ENCODE measurements around the gene ANKRD44. TPM values are rescaled to one million over a fixed set of nuclear protein-coding genes. Genes with fewer than 3 reads are reported as not detected.

Gene ANKRD44
- total RNA-seq, 1 donor: 29.2 TPM

DNA sequence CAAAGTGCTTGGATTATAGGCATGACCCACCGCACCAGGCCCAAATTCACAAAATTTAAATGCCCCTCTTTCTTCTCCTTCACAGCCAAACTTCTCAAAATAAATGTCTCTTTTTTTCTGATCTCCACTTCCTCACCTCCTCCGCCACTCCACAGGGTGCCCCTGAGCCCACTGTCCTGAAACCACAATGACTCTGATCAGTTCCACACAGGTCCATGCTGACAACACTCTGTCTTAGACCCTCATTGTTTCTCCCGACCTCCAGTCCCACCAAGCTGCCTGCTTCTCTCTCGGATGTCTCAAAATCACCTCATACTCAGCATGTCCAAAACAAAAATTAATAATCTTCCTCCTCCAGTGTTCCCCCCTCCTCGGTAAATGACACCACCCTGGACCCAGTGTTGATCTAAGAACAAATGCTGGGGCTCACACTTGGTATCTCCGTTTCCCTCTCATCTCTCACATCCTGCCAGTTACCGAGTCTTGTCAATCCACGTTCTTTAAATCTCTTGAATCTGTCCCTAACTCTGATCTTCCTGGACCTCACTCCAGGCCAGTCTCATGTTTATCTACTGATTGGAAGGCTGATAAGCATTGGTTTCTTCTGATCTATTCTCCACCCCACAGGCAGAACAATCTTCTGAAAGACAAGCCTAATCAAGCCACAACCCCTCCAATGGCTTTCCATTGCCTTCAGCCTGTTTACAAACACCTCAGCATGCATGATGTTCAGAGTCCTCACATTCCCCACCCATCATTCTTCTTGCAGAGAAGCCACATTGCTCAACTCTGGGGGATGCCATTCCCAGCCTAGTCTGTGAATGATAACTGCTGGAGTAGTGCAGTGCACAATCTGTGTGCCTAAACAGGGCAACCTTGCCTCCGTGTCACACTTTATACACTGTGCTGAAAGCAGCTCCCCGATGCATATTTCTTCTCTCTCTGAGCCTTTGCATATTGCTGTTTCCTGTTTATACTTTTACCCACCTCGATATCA is 12.4 kb upstream of the ANKRD44 start:
- DNase-seq (ENCODE audit: low read depth): no peak
- H3K4me3 ChIP-seq (ENCODE audit: low read depth, low read length): no peak overlapping the region
- TF ChIP-seq, protein P1, sequence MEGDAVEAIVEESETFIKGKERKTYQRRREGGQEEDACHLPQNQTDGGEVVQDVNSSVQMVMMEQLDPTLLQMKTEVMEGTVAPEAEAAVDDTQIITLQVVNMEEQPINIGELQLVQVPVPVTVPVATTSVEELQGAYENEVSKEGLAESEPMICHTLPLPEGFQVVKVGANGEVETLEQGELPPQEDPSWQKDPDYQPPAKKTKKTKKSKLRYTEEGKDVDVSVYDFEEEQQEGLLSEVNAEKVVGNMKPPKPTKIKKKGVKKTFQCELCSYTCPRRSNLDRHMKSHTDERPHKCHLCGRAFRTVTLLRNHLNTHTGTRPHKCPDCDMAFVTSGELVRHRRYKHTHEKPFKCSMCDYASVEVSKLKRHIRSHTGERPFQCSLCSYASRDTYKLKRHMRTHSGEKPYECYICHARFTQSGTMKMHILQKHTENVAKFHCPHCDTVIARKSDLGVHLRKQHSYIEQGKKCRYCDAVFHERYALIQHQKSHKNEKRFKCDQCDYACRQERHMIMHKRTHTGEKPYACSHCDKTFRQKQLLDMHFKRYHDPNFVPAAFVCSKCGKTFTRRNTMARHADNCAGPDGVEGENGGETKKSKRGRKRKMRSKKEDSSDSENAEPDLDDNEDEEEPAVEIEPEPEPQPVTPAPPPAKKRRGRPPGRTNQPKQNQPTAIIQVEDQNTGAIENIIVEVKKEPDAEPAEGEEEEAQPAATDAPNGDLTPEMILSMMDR (IDR thresholded peaks at IDR 0.05; ENCODE audit: insufficient read depth, low read length): no peak

- TF ChIP-seq, protein P1 (IDR thresholded peaks at IDR 0.05; ENCODE audit: insufficient read depth, low read length): no peak
- no peak overlapping the region for H3K4me3 ChIP-seq (ENCODE audit: low read depth, low read length)
- DNase-seq (ENCODE audit: low read depth): no peak
Measured at GRCh38 chr2:197322143-197322542, 11.6 kb upstream of the ANKRD44 start.

- DNase-seq (ENCODE audit: low read depth): no peak
- no peak overlapping the region for H3K4me3 ChIP-seq (ENCODE audit: low read depth, low read length)
- TF ChIP-seq, protein P1 (IDR thresholded peaks at IDR 0.05; ENCODE audit: insufficient read depth, low read length): no peak
Measured at GRCh38 chr2:197315371-197315770, 4.8 kb upstream of the ANKRD44 start.

DNA sequence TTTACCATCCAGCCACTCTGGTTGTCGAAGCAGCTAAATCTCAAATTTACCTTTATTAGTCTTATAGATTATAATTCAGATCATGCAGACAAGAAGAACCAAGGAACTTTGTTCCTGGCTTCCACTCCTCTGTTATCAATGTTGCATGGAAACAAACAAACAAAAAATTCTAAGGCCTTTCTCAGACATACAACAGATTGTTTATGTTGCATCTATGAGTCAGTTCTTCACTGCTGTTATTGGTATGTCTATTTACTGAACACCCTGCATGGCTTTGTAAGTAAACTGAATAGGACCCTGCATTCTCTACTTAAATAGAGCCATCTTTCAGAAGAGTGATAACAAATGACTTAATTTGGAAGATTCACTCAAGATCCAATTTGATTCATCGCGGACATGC is 1.6 kb upstream of the ANKRD44 start:
- H3K4me3 ChIP-seq (ENCODE audit: low read depth, low read length): no peak overlapping the region
- no peak for DNase-seq (ENCODE audit: low read depth)
- TF ChIP-seq, protein P1 (IDR thresholded peaks at IDR 0.05; ENCODE audit: insufficient read depth, low read length): no peak

GRCh38 chr2:197311421-197312033 is 947 bp upstream of the ANKRD44 start:
- no peak for DNase-seq (ENCODE audit: low read depth)
- TF ChIP-seq, protein P1 (IDR thresholded peaks at IDR 0.05; ENCODE audit: insufficient read depth, low read length): no peak

GRCh38 chr2:197310987-197311420 is 424 bp upstream of the ANKRD44 start:
- DNase-seq (ENCODE audit: low read depth): peak; percentile 14
- H3K4me3 ChIP-seq (ENCODE audit: low read depth, low read length): peak overlapping the region; percentile 69
- TF ChIP-seq, protein P1 (IDR thresholded peaks at IDR 0.05; ENCODE audit: insufficient read depth, low read length): no peak

More at GRCh38 chr2:197311421-197312033, 947 bp upstream of the ANKRD44 start:
- peak overlapping the region; percentile 69 for H3K4me3 ChIP-seq (ENCODE audit: low read depth, low read length)

Measured in fibroblast of the aortic adventitia (primary cell).